ENCODE results near the gene INTS11.

Gene INTS11

GRCh38 chr1:1342584-1343115 is 18.2 kb upstream of the INTS11 start:
- no peak for DNase-seq

- no peak for DNase-seq
Observed at GRCh38 chr1:1342061-1342562, 17.7 kb upstream of the INTS11 start.

GRCh38 chr1:1341549-1342021 is 17.1 kb upstream of the INTS11 start:
- no peak for DNase-seq

GRCh38 chr1:1340791-1341548 is 16.5 kb upstream of the INTS11 start:
- DNase-seq = no peak

GRCh38 chr1:1340185-1340584 is 15.7 kb upstream of the INTS11 start:
- no peak for DNase-seq

GRCh38 chr1:1338278-1338677 is 13.8 kb upstream of the INTS11 start:
- no peak for DNase-seq

DNA sequence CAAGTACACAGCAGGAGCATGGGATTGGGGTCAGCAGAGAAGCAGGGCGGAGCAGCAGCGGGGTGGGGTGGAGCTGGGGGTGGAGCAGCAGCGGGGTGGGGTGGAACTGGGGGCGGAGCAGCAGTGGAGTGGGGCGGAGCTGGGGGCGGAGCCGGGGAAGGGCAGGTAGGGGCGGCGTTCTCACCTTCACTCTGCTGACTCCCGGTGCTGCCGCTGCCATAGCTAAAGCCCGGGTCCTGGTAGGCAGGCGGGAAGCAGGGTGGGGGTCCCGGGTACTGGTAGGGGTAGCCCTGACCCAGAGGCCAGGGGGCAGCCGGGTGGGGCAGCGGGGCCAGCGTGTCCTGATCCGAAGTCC is 13.3 kb upstream of the INTS11 start:
- no peak for DNase-seq

GRCh38 chr1:1336931-1337792 is 12.7 kb upstream of the INTS11 start:
- no peak for DNase-seq

- DNase-seq = no peak
Observed at GRCh38 chr1:1336446-1336845, 12.0 kb upstream of the INTS11 start.

GRCh38 chr1:1335792-1336248 is 11.4 kb upstream of the INTS11 start:
- DNase-seq = no peak

GRCh38 chr1:1335283-1335682 is 10.8 kb upstream of the INTS11 start:
- no peak for DNase-seq

- no peak for DNase-seq
Observed at GRCh38 chr1:1334835-1335234, 10.4 kb upstream of the INTS11 start.

DNA sequence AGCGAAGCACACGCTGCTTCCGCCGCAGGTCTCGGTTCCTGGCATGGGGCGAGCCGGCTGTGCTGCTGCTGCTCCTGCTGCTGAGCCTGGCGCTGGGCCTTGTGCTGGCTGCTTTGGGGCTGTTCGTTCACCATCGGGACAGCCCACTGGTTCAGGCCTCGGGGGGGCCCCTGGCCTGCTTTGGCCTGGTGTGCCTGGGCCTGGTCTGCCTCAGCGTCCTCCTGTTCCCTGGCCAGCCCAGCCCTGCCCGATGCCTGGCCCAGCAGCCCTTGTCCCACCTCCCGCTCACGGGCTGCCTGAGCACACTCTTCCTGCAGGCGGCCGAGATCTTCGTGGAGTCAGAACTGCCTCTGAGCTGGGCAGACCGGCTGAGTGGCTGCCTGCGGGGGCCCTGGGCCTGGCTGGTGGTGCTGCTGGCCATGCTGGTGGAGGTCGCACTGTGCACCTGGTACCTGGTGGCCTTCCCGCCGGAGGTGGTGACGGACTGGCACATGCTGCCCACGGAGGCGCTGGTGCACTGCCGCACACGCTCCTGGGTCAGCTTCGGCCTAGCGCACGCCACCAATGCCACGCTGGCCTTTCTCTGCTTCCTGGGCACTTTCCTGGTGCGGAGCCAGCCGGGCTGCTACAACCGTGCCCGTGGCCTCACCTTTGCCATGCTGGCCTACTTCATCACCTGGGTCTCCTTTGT is 9.2 kb upstream of the INTS11 start:
- no peak for DNase-seq

DNA sequence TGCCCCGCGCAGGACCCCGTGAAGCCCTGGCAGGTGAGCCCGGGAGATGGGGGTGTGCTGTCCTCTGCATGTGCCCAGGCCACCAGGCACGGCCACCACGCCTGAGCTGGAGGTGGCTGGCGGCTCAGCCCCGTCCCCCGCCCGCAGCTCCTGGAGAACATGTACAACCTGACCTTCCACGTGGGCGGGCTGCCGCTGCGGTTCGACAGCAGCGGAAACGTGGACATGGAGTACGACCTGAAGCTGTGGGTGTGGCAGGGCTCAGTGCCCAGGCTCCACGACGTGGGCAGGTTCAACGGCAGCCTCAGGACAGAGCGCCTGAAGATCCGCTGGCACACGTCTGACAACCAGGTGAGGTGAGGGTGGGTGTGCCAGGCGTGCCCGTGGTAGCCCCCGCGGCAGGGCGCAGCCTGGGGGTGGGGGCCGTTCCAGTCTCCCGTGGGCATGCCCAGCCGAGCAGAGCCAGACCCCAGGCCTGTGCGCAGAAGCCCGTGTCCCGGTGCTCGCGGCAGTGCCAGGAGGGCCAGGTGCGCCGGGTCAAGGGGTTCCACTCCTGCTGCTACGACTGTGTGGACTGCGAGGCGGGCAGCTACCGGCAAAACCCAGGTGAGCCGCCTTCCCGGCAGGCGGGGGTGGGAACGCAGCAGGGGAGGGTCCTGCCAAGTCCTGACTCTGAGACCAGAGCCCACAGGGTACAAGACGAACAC is 8.5 kb upstream of the INTS11 start:
- DNase-seq = no peak

DNA sequence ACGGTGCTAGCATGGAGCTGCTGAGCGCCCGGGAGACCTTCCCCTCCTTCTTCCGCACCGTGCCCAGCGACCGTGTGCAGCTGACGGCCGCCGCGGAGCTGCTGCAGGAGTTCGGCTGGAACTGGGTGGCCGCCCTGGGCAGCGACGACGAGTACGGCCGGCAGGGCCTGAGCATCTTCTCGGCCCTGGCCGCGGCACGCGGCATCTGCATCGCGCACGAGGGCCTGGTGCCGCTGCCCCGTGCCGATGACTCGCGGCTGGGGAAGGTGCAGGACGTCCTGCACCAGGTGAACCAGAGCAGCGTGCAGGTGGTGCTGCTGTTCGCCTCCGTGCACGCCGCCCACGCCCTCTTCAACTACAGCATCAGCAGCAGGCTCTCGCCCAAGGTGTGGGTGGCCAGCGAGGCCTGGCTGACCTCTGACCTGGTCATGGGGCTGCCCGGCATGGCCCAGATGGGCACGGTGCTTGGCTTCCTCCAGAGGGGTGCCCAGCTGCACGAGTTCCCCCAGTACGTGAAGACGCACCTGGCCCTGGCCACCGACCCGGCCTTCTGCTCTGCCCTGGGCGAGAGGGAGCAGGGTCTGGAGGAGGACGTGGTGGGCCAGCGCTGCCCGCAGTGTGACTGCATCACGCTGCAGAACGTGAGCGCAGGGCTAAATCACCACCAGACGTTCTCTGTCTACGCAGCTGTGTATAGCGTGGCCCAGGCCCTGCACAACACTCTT is 7.7 kb upstream of the INTS11 start:
- DNase-seq = no peak

GRCh38 chr1:1331068-1331965 is 6.9 kb upstream of the INTS11 start, which contains the start of gene TAS1R3:
TAS1R3 (plus strand) TSS chr1:1331280; CDS start chr1:1331346, 66 bp downstream.
- DNase-seq = no peak

- no peak for DNase-seq
Observed at GRCh38 chr1:1330366-1331067, 6.1 kb upstream of the INTS11 start.

- DNase-seq = no peak
Observed at GRCh38 chr1:1329304-1330210, 5.1 kb upstream of the INTS11 start.

GRCh38 chr1:1328254-1328653 is 3.8 kb upstream of the INTS11 start:
- no peak for DNase-seq

Measured in DMS 273 treated with DMSO at 0.1 percent for 48 hours (cell line).